Transverse colon (tissue), 4 donors: ENCODE data around the gene TBC1D9.

Experiments used
- POLR2AphosphoS5 ChIP-seq, 3 donors: sonication (generic); formaldehyde crosslinking; IDR thresholded peaks; one replicate each; pipeline ENCODE4 v1.6.1; 2016; ENCODE audit warnings: antibody characterized with exemption in 3 of 3
- TF ChIP-seq, protein P1 (sequence below), 5 experiments: fragments of 200-600 bp in 3 of 5; fragments of 450-650 bp in 2 of 5; sonication (generic) in 3 of 5; IDR thresholded peaks; 1 replicate in 2 of 5; 2 replicates in 3 of 5; pipeline ENCODE4 v1.5.1; 2016 to 2017; ENCODE audit warnings: antibody characterized with exemption in 5 of 5, inconsistent platforms in 3 of 5, mild to moderate bottlenecking in 2 of 5, moderate library complexity in 1 of 5

DNA sequence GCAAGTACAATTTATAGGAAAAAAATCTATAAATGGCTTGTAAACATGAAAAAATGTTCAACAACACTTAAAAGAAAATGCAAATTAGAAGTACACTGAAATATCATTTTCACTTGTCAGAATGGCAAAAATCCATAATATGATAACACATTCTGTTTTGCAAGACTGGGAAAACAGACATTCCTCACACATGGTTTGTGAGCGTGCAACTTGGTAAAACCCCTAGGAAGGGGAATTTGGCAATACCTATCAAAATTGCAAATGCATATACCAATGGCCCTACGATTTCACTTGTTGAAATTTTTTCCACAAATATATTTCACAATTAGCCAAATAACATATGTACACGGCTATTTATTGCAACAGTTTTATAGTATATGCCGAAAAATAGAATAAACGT lies 31.4 kb downstream of the TBC1D9 start:
- TF ChIP-seq POLR2AphosphoS5 (IDR thresholded peaks at IDR 0.05) = no peak
- TF ChIP-seq, protein P1, sequence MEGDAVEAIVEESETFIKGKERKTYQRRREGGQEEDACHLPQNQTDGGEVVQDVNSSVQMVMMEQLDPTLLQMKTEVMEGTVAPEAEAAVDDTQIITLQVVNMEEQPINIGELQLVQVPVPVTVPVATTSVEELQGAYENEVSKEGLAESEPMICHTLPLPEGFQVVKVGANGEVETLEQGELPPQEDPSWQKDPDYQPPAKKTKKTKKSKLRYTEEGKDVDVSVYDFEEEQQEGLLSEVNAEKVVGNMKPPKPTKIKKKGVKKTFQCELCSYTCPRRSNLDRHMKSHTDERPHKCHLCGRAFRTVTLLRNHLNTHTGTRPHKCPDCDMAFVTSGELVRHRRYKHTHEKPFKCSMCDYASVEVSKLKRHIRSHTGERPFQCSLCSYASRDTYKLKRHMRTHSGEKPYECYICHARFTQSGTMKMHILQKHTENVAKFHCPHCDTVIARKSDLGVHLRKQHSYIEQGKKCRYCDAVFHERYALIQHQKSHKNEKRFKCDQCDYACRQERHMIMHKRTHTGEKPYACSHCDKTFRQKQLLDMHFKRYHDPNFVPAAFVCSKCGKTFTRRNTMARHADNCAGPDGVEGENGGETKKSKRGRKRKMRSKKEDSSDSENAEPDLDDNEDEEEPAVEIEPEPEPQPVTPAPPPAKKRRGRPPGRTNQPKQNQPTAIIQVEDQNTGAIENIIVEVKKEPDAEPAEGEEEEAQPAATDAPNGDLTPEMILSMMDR (IDR thresholded peaks at IDR 0.05) = no peak
